ENCODE measurements around the gene OSBPL10.
"Not testable (repeated sequence)": the region's sequence is repeated elsewhere in the genome, so short reads cannot be mapped to it uniquely, and the experiment has no call there.

The OSBPL10 gene

GRCh38 chr3:31693346-31693745 lies 287.7 kb downstream of the OSBPL10 start:
- DNase-seq: no peak

GRCh38 chr3:31692751-31693150 lies 288.3 kb downstream of the OSBPL10 start:
- DNase-seq: no peak

GRCh38 chr3:31690771-31691170 lies 290.3 kb downstream of the OSBPL10 start:
- no peak for DNase-seq

GRCh38 chr3:31689523-31689922 lies 291.5 kb downstream of the OSBPL10 start:
- DNase-seq: not testable (repeated sequence)

GRCh38 chr3:31688984-31689383 lies 292.1 kb downstream of the OSBPL10 start:
- DNase-seq: no peak

GRCh38 chr3:31687020-31687802 lies 293.9 kb downstream of the OSBPL10 start:
- no peak for DNase-seq

GRCh38 chr3:31680072-31680870 lies 300.8 kb downstream of the OSBPL10 start:
- no peak for DNase-seq

- DNase-seq: no peak
Measured at GRCh38 chr3:31676556-31676955, 304.5 kb downstream of the OSBPL10 start.

GRCh38 chr3:31673950-31674349 lies 307.1 kb downstream of the OSBPL10 start:
- no peak for DNase-seq

- no peak for DNase-seq
Measured at GRCh38 chr3:31671976-31672375, 309.1 kb downstream of the OSBPL10 start.

GRCh38 chr3:31671451-31671850 lies 309.6 kb downstream of the OSBPL10 start:
- no peak for DNase-seq

- no peak for DNase-seq
Measured at GRCh38 chr3:31670722-31671121, 310.3 kb downstream of the OSBPL10 start.

GRCh38 chr3:31670136-31670535 lies 310.9 kb downstream of the OSBPL10 start:
- DNase-seq: no peak

GRCh38 chr3:31668242-31668641 lies 312.8 kb downstream of the OSBPL10 start:
- DNase-seq: no peak

GRCh38 chr3:31667582-31667981 lies 313.5 kb downstream of the OSBPL10 start:
- no peak for DNase-seq

GRCh38 chr3:31664031-31664430 lies 317.0 kb downstream of the OSBPL10 start:
- no peak for DNase-seq

- no peak for DNase-seq
Measured at GRCh38 chr3:31661993-31662670, 318.9 kb downstream of the OSBPL10 start.

- DNase-seq: no peak
Measured at GRCh38 chr3:31661286-31661685, 319.8 kb downstream of the OSBPL10 start.

- DNase-seq: no peak
Measured at GRCh38 chr3:31659246-31659645, 321.8 kb downstream of the OSBPL10 start.

- no peak for DNase-seq
Measured at GRCh38 chr3:31654998-31655397, 326.1 kb downstream of the OSBPL10 start.

- no peak for DNase-seq
Measured at GRCh38 chr3:31653464-31653863, 327.6 kb downstream of the OSBPL10 start.

GRCh38 chr3:31652296-31652695 lies 328.8 kb downstream of the OSBPL10 start:
- no peak for DNase-seq

GRCh38 chr3:31648286-31648968 lies 332.6 kb downstream of the OSBPL10 start:
- no peak for DNase-seq
